Mammary epithelial cell (primary cell): ENCODE data around the gene SURF2.

Source experiments
- EZH2 ChIP-seq: IDR thresholded peaks from 2 replicates; pipeline ENCODE4 v1.6.1; 2012; ENCODE audit warnings: low read length, inconsistent platforms, borderline replicate concordance
- TF ChIP-seq, protein P1 (sequence below), 2 donors: IDR thresholded peaks in 1 of 2; conservative IDR thresholded peaks in 1 of 2; 2 replicates each; pipeline ENCODE4 v1.5.1; 2011 to 2012; ENCODE audit warnings: inconsistent platforms in 2 of 2, low read length in 2 of 2, mild to moderate bottlenecking in 2 of 2, control low read depth in 1 of 2, low read depth in 1 of 2; ENCODE audit not compliant: insufficient read depth in 1 of 2; ENCODE audit errors: extremely low read depth in 1 of 2

DNA sequence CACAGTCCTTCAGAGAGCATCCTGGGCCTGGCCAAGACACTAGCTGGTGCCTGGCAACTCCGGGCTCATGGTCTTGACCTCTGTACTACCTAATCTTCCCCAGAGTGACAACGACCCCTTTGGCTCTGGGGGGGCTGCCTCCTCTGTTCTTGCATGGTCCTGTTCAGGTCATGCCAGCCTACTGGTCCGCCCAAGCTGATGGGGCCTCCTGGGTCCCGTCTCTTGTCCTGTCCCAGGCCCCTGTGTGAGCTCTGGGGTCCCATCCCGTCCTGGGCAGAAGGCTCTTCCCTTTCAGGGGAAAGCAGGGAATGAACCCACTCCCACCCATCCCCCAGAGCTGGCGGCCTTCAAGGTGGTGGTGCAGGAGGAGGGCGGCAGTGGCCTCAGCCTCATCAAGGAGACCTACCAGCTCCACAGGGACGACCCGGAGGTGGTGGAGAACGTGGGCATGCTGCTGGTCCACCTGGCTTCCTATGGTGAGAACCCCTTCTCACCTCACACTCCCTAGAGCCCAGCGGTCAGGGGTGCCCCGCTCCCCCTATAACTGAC is 48.2 kb downstream of the SURF2 start:
- no peak for TF ChIP-seq EZH2
- TF ChIP-seq, protein P1, sequence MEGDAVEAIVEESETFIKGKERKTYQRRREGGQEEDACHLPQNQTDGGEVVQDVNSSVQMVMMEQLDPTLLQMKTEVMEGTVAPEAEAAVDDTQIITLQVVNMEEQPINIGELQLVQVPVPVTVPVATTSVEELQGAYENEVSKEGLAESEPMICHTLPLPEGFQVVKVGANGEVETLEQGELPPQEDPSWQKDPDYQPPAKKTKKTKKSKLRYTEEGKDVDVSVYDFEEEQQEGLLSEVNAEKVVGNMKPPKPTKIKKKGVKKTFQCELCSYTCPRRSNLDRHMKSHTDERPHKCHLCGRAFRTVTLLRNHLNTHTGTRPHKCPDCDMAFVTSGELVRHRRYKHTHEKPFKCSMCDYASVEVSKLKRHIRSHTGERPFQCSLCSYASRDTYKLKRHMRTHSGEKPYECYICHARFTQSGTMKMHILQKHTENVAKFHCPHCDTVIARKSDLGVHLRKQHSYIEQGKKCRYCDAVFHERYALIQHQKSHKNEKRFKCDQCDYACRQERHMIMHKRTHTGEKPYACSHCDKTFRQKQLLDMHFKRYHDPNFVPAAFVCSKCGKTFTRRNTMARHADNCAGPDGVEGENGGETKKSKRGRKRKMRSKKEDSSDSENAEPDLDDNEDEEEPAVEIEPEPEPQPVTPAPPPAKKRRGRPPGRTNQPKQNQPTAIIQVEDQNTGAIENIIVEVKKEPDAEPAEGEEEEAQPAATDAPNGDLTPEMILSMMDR (conservative IDR thresholded peaks at IDR 0.05 in 1 of 2, IDR thresholded peaks at IDR 0.05 in 1 of 2; ENCODE audit: extremely low read depth in 1 of 2, insufficient read depth in 1 of 2, low read depth in 1 of 2, low read length in 2 of 2), result no peak
